H54 (cell line): ENCODE measurements around the gene DPAGT1.

Experiments used
- DNase-seq: peaks from one replicate; pipeline ENCODE4 v3.0.0; 2011; ENCODE audit warnings: low spot score, mixed read lengths; ENCODE audit not compliant: insufficient read length
- FAIRE-seq: peaks from 3 replicates; lab custom pipeline; 2011; peaks lifted over from hg19 to GRCh38; lab: Jason Lieb, UNC
- POLR2A ChIP-seq: IDR thresholded peaks from 2 replicates; pipeline ENCODE4 v1.6.1; 2011; ENCODE audit warnings: low read depth, mild to moderate bottlenecking, low read length

Gene DPAGT1

GRCh38 chr11:119121008-119121810 lies 19.6 kb upstream of the DPAGT1 start, which contains the start of gene HINFP:
Gene HINFP (plus strand): TSS chr11:119121580. CDS start chr11:119126945, 5,365 bp downstream.
- DNase-seq, result peak; percentile 89
- TF ChIP-seq POLR2A, result peak; percentile 64
- FAIRE-seq, result peak; percentile 94

- no peak for TF ChIP-seq POLR2A
- DNase-seq, result no peak
- no peak for FAIRE-seq
Measured at GRCh38 chr11:119120639-119121007, 19.0 kb upstream of the DPAGT1 start.

- TF ChIP-seq POLR2A, result no peak
- FAIRE-seq, result no peak
Measured at GRCh38 chr11:119118946-119119345, 17.3 kb upstream of the DPAGT1 start.

GRCh38 chr11:119118227-119118626 lies 16.6 kb upstream of the DPAGT1 start:
- TF ChIP-seq POLR2A, result no peak
- FAIRE-seq (no peak), DNase-seq (no peak)

More at GRCh38 chr11:119118946-119119345, 17.3 kb upstream of the DPAGT1 start:
- no peak for DNase-seq

GRCh38 chr11:119117004-119117706 lies 15.5 kb upstream of the DPAGT1 start:
- DNase-seq, result no peak
- FAIRE-seq, result no peak
- no peak for TF ChIP-seq POLR2A

GRCh38 chr11:119116601-119117000 lies 14.9 kb upstream of the DPAGT1 start:
- TF ChIP-seq POLR2A, result no peak
- FAIRE-seq (no peak), DNase-seq (no peak)

GRCh38 chr11:119116235-119116594 lies 14.6 kb upstream of the DPAGT1 start:
- no peak for TF ChIP-seq POLR2A
- no peak for DNase-seq
- FAIRE-seq, result no peak

GRCh38 chr11:119115484-119116234 lies 14.0 kb upstream of the DPAGT1 start:
- no peak for TF ChIP-seq POLR2A
- no peak for DNase-seq
- no peak for FAIRE-seq

GRCh38 chr11:119114351-119114750 lies 12.7 kb upstream of the DPAGT1 start:
- TF ChIP-seq POLR2A, result no peak
- no peak for DNase-seq
- FAIRE-seq, result no peak

- FAIRE-seq, result no peak
Measured at GRCh38 chr11:119113716-119114115, 12.1 kb upstream of the DPAGT1 start.

GRCh38 chr11:119112314-119113020 lies 10.8 kb upstream of the DPAGT1 start:
- FAIRE-seq, result no peak
- DNase-seq, result no peak
- no peak for TF ChIP-seq POLR2A

More at GRCh38 chr11:119113716-119114115, 12.1 kb upstream of the DPAGT1 start:
- DNase-seq, result no peak
- TF ChIP-seq POLR2A, result no peak

GRCh38 chr11:119111361-119111925 lies 9.8 kb upstream of the DPAGT1 start:
- FAIRE-seq (no peak), DNase-seq (no peak)
- no peak for TF ChIP-seq POLR2A

- FAIRE-seq, result no peak
- DNase-seq, result no peak
- TF ChIP-seq POLR2A, result no peak
Measured at GRCh38 chr11:119110439-119110838, 8.8 kb upstream of the DPAGT1 start.

- FAIRE-seq (no peak), DNase-seq (no peak)
- TF ChIP-seq POLR2A, result no peak
Measured at GRCh38 chr11:119109843-119110242, 8.2 kb upstream of the DPAGT1 start.
